Progenitor cell of endocrine pancreas (in vitro differentiated cells): Measurements from ENCODE around the gene GSX2. TPM values are rescaled to one million over a fixed set of nuclear protein-coding genes. Genes with fewer than 3 reads are reported as not detected.
"Not testable (repeated sequence)": the region's sequence is repeated elsewhere in the genome, so short reads cannot be mapped to it uniquely, and the experiment has no call there.

Experiments used
- DNase-seq: peaks from one replicate; pipeline ENCODE4 v3.0.0; 2021; ENCODE audit warnings: low spot score; ENCODE audit not compliant: unreplicated experiment
- H3K27ac Mint-ChIP-seq: 2 replicates; pipeline ENCODE4 v1.8.0; 2021; ENCODE audit warnings: mild to moderate bottlenecking, moderate library complexity, mixed read lengths
- H3K27me3 Mint-ChIP-seq: 2 replicates; pipeline ENCODE4 v1.8.0; 2021; ENCODE audit warnings: mixed read lengths
- H3K36me3 Mint-ChIP-seq: 2 replicates; pipeline ENCODE4 v1.8.0; 2022; ENCODE audit warnings: mixed read lengths; ENCODE audit not compliant: insufficient read depth
- H3K4me1 Mint-ChIP-seq: 2 replicates; pipeline ENCODE4 v1.8.0; 2021; ENCODE audit warnings: low read depth, mixed read lengths
- H3K4me3 Mint-ChIP-seq: 2 replicates; pipeline ENCODE4 v1.8.0; 2021; ENCODE audit warnings: low read depth, mild to moderate bottlenecking, moderate library complexity, mixed read lengths
- H3K9me3 Mint-ChIP-seq: 2 replicates; pipeline ENCODE4 v1.8.0; 2021; ENCODE audit warnings: low read depth, mixed read lengths
- CTCF ChIP-seq: fragments of 200-600 bp; sonication (generic); IDR thresholded peaks from one replicate; pipeline ENCODE4 v1.5.0; 2021; ENCODE audit warnings: antibody characterized with exemption, mild to moderate bottlenecking; ENCODE audit not compliant: unreplicated experiment
- long read RNA-seq: library from polyadenylated mRNA; unstranded; transcript quantifications from one replicate; pipeline ENCODE4 v2.0.0, GENCODE V29; 2020
- total RNA-seq: library from RNA; stranded (reverse); gene quantifications from 2 replicates; pipeline ENCODE4 v1.2.1, GENCODE V29; 2021

GSX2 gene
- not detected in 2 replicates for total RNA-seq
- long read RNA-seq: 0 reads

- H3K4me3 Mint-ChIP-seq: no peak within 1 kb of the TSS
- no peaks in the 10 kb centered on the region for H3K36me3 Mint-ChIP-seq
- no peak for TF ChIP-seq CTCF
- no peaks in the 10 kb centered on the region for H3K9me3 Mint-ChIP-seq
- peaks cover 95% of the 10 kb centered on the region for H3K27me3 Mint-ChIP-seq
- H3K4me1 Mint-ChIP-seq: peaks cover 18% of the 10 kb centered on the region
- no peak for DNase-seq
- H3K27ac Mint-ChIP-seq: no peak within 1 kb of the TSS
These were observed at the start of gene GSX2 for GRCh38 chr4:54099748-54100574. Gene GSX2 (plus strand): TSS chr4:54100163. CDS start chr4:54100345, 182 bp downstream.

GRCh38 chr4:54050214-54050904, 49.6 kb upstream of the GSX2 start:
- Mint-ChIP-seq H3K36me3 (peaks cover 10% of the 10 kb centered on the region), H3K4me3 (no peak overlapping the region), H3K27ac (no peak overlapping the region), H3K27me3 (no peaks in the 10 kb centered on the region), H3K9me3 (no peaks in the 10 kb centered on the region), H3K4me1 (peaks cover 16% of the 10 kb centered on the region)
- TF ChIP-seq CTCF: no peak
- DNase-seq: no peak

GRCh38 chr4:54053322-54053721, 46.6 kb upstream of the GSX2 start:
- H3K4me1 Mint-ChIP-seq: peaks cover 18% of the 10 kb centered on the region
- not testable (repeated sequence) for H3K36me3 Mint-ChIP-seq, H3K4me3 Mint-ChIP-seq

GRCh38 chr4:54054501-54054900, 45.5 kb upstream of the GSX2 start:
- no peaks in the 10 kb centered on the region for H3K27me3 Mint-ChIP-seq
- TF ChIP-seq CTCF: no peak
- no peak overlapping the region for H3K4me3 Mint-ChIP-seq
- no peaks in the 10 kb centered on the region for H3K36me3 Mint-ChIP-seq
- peaks cover 18% of the 10 kb centered on the region for H3K4me1 Mint-ChIP-seq
- no peak overlapping the region for H3K27ac Mint-ChIP-seq
- no peak for DNase-seq
- no peaks in the 10 kb centered on the region for H3K9me3 Mint-ChIP-seq

More at GRCh38 chr4:54053322-54053721, 46.6 kb upstream of the GSX2 start:
- H3K9me3 Mint-ChIP-seq, H3K27me3 Mint-ChIP-seq, H3K27ac Mint-ChIP-seq, DNase-seq: not testable (repeated sequence)

GRCh38 chr4:54055494-54055893, 44.5 kb upstream of the GSX2 start:
- Mint-ChIP-seq H3K27ac (no peak overlapping the region), H3K9me3 (no peaks in the 10 kb centered on the region), H3K36me3 (no peaks in the 10 kb centered on the region), H3K4me3 (no peak overlapping the region), H3K27me3 (no peaks in the 10 kb centered on the region), H3K4me1 (peaks cover 9% of the 10 kb centered on the region)
- no peak for DNase-seq
- no peak for TF ChIP-seq CTCF
